GM21367 (cell line): ENCODE measurements around the gene OR9A4.
A peak's percentile ranks its signal among the peaks of the same experiment; 100 is the strongest.

Source experiments
- ATAC-seq: cut with Tn5 transposase; IDR thresholded peaks from one replicate; pipeline ENCODE4 v1.9.1; 2021; ENCODE audit not compliant: unreplicated experiment

OR9A4 gene

DNA sequence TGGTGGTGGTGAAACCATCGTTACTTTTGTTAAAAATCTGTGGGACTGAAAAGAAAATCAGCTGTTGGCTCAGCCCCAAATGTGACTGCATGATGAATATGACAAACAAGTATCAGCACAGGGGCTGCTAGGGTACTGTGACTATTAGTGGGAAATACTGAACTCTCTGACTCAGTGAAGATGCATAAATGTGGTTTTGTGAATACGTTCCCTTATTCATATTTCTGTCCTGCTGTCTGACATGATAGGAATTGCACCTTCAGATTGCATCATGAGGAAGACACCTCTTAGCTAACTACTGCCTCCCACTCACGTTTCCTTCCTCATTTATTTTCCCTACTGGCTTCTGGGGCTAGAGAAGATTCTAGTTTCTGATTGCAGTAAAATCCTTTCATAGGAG is 29.2 kb downstream of the OR9A4 start:
- ATAC-seq, result no peak

DNA sequence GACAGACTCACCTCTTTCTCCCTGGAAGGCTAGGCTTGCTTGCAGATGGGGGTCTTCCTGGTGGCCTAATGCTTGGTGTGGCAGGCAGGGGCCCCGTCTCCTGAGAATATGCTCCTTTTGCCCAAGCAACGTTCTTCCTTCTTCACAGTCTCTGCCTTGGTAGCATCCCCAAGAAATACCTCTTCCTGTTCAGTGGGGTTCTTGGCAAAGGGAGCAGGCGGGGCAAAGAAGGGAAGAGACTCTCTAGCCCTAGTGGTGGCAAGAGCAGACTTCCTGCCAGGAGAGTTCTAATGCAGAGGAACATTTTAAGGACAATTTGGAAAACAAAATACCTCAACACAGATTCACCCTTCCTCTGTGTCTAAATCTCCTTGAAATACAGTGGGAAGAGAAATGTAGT is 30.6 kb downstream of the OR9A4 start, which contains the start of gene CLEC5A:
Gene CLEC5A, minus strand, starts transcription at position 179 of the 400 bp plus-strand sequence. CDS start 682 bp downstream, outside the sequence.
- ATAC-seq, result no peak

DNA sequence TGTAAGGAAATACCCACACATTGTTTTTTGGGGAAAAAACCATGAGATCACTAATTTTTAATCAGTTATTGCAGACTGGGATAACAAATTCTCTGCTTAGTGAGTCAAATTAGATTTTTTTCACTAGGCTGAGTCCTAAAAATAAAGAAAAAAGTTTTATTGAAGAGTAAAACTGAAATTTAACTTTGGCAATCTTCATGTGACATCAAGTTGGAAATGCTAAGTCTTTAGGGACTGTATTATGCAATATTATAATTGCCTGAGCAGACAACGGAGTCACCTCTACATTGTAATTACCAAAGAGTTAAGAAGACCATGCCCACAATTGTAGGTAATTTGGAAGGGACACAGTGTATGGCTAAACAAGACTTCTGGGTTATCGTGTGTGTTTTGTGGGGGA is 32.8 kb downstream of the OR9A4 start:
- ATAC-seq, result no peak

DNA sequence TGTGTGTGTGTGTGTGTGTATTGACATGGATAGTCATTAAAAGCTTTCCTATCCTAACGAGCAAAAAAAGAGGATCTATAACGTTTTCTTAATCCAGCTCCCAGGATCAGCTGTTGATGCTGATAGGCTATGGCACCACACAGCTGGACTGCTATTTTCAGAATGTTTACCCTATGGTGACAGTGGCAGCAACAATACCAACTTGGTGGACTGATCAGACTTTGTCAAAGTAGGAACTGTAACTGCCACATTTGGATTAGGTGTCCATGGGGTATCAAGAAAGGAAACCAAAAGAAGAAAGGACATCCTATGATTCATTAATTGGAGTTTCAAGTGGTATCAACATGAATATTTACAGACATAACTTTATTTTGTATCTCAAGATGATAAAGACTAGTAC is 33.3 kb downstream of the OR9A4 start:
- ATAC-seq, result no peak

DNA sequence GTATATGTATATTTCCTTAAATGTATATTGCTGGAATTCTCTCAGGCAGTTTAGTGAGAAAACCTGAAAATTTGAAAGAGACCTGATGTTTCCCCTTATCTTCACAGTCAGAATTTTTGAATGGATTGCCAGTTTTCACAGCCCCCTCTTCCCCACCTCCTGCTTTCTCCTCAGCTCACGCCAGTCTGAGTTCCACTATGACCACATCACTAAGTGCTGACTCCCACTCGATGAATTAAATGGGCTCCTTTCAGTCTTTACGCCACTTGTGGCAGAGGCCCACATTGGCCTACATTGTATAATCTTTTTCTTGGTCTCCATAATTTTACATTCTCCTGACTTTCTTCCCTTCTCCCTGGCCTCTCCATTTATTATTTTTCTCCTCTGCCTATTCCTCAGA is 33.7 kb downstream of the OR9A4 start:
- no peak for ATAC-seq

DNA sequence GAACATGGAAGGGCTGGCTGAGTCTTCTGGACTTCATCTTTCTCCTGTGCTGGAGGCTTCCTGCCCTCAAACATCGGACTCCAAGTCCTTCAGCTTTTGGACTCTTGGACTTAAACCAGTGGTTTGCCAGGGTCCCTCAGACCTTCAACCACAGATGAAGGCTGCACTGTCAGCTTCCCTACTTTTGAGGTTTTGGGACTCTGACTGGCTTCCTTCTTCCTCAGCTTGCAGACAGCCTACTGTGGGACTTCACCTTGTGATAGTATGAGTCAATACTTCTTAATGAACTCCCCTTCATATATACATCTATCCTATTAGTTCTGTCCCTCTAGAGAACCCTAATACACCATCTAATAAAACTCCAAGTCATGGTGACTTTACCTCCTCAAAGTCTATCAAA is 34.6 kb downstream of the OR9A4 start:
- no peak for ATAC-seq

DNA sequence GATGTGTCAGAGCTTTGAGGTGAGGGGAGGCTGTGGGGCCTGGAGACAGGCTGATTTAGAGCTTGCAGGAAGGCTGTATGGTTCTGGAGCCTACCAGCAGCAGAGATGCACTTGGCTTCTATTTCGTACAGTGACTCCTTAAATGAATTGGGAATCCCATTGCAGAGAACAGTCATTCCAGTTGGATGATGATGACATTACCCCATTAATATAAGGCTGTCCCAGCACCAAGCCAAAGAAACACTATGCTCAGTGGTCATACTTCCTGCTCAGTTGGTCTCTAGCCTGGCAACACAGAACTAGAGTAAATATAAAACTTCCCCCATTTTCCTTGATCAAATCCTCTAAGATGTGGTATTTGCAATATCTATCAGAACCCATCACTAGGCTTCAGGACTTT is 36.3 kb downstream of the OR9A4 start:
- no peak for ATAC-seq

DNA sequence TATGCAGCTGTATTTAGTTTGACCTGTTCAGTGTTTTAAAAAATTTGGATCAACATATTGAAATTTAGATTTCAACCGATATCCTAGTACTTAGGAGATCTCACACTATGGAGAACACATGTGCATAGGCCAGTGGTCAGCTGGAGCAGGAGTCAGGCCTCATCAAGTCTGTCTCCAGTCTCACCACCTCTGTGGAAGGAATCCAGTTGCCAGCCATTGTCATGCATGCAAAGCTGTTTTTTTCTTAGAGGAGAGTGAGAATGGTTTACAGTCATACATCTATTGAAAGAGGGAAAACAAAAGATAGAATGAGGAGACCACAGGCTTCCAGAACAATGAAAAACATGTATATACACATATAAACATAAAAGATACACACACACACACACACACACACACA is 38.1 kb downstream of the OR9A4 start:
- no peak for ATAC-seq

DNA sequence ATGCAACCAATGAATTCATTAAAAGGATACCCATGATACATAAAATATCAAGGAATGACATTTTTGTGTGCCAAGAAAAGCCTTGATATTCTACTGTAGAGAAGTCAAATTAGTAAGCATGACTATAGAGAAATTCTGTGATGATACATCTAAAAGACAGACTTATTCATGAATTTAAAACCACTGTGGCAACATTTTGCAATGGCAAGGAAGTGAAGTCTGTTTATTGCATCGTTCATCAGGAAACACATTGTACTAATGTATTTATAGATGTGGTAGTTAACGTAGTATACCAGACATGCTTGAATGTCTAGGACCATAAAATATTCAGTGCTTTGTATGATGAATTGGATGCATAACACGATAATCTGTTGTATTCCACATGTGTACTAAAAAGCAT is 39.9 kb downstream of the OR9A4 start:
- no peak for ATAC-seq

DNA sequence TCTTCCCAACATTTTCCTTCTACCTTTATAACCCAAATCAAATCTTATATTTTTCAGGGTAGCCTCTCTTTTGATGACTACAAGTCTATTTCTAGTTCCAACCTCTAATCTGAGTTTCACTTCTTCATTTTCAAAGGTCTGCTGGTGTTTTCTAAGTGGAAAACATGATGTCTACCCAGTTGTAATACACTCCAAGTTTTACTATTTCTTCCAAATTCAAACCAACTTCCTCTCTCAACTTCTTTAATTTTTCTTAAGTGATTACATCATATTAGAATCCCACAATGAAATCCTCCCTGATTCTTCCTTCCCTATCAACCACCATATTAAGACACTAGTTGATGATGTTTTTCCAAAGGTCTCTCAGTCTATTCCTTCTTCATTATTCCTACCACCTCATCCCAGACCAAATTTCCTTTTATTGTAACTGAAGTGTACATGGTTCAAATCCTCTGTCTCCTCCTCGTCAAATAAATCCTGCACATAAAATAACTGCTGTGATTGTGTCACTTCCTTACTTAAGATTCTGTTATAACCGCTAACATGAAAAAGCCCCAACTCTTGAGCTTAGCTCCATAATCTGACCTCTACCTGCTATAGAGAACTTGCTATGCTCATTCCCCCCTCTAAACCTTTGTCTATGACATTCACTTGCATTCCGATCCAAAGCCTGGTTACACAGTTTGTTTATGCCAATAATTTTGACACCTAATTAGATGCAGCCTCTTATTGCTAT is 44.7 kb downstream of the OR9A4 start:
- ATAC-seq, result peak; percentile 90
